GM21515 (cell line): ENCODE results near the gene FEM1A.
"Not testable (repeated sequence)": the region's sequence is repeated elsewhere in the genome, so short reads cannot be mapped to it uniquely, and the experiment has no call there.

Source experiments
- ATAC-seq: cut with Tn5 transposase; IDR thresholded peaks from one replicate; pipeline ENCODE4 v1.9.1; 2021; ENCODE audit not compliant: unreplicated experiment

Gene FEM1A

DNA sequence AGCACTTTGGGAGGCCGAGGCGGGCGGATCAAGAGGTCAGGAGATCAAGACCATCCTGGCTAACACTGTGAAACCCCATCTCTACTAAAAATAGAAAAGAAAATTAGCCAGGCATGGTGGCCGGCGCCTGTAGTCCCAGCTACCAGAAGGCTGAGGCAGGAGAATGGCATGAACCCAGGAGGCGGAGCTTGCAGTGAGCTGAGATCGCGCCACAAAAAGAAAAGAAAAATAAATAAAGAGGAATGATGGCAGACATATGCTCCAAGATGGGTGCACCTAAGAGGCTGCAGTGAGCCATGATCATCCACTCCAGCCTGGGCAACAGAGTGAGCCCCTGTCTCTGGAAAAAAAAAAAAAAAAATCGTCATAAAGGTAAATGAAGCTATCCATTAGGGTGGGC, 54.4 kb downstream of the FEM1A start:
- ATAC-seq, result not testable (repeated sequence)

DNA sequence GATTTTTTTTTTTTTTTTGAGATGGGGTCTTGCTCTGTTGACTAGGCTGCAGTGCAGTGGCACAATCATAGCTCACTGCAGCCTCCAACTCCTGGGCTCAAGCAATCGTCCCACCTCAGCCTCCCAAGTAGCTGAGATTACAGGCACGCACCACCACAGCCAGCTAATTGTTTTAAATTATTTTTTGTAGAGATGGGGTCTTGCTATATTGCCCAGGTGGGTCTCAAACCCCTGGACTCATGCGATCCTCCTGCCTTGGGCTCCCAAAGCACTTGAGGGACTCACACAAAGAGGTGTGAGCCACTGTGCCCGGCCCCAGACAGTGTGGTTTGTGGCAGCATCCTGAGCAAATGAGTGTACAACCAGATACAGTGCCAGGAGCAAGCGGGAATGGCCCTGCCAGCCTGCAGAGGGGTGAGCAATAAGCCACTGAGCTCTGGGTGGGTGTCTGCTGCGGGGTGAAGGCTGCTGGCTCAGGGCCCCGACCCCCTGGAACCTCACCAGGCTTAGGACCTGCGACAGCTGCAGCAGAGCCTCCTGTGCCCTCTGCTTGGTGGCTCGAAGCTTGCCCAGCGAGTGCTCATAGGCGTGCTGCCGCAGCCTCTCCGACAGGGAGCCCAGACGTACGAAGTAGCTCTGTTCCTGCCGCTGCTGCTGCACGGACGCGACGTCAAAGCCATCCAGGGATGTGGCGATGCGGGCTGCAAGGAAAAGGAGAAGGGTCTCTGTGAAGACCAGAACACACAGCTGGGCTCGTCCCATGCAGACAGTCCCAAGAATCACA, 55.8 kb downstream of the FEM1A start:
- ATAC-seq, result no peak

- ATAC-seq, result no peak
These were observed 57.5 kb downstream of the FEM1A start for GRCh38 chr19:4849019-4849418.
